Fibroblast of upper back skin (primary cell): ENCODE results near the gene DLG2.
A peak's percentile ranks its signal among the peaks of the same experiment; 100 is the strongest.
"Not testable (repeated sequence)": the region's sequence is repeated elsewhere in the genome, so short reads cannot be mapped to it uniquely, and the experiment has no call there.

ENCODE experiments used
- DNase-seq: peaks from one replicate; pipeline ENCODE4 v3.0.0-alpha.2; 2013

The DLG2 gene

GRCh38 chr11:85098996-85099395 is 528.1 kb downstream of the DLG2 start:
- DNase-seq: no peak

DNA sequence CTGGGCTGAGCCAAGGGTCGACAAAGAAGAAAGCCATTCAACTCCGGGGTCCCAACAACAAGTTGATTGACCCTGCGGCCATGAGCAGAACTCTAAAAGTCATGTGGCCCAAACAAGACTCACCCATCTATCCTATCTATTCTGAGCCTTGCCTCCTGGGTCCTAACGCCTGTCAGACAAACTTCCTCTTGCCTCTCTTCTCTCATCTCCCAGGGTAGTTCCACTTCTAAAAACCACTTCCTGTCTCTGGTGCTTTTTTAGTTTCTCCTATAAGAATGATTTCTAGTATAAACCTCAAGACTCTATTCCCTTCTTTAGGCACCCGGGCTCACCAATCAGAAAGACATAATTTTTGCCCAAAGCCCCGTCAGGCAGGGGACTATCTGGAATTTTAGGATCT is 530.2 kb downstream of the DLG2 start:
- no peak for DNase-seq

- no peak for DNase-seq
Observed at GRCh38 chr11:85095239-85095638, 531.9 kb downstream of the DLG2 start.

- DNase-seq: no peak
Observed at GRCh38 chr11:85094795-85095194, 532.3 kb downstream of the DLG2 start.

DNA sequence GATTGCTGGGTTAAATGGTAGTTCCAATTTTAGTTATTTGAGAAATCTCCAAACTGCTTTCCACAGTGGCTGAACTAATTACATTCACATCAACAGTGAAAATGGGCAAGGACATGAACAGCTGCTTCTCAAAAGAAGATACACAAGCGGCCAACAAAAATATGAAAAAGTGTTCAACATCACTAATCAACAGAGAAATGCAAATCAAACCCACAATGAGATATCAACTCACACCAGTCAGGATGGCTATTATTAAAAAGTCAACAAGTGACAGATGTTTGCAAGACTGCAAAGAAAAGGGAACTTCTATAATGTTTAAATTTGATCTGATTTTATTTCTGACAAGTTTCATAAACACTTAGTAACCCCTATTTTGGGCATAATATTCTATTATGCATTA is 537.5 kb downstream of the DLG2 start:
- DNase-seq: no peak

- peak; percentile 53 for DNase-seq
Observed at GRCh38 chr11:85088286-85088685, 538.9 kb downstream of the DLG2 start.

DNA sequence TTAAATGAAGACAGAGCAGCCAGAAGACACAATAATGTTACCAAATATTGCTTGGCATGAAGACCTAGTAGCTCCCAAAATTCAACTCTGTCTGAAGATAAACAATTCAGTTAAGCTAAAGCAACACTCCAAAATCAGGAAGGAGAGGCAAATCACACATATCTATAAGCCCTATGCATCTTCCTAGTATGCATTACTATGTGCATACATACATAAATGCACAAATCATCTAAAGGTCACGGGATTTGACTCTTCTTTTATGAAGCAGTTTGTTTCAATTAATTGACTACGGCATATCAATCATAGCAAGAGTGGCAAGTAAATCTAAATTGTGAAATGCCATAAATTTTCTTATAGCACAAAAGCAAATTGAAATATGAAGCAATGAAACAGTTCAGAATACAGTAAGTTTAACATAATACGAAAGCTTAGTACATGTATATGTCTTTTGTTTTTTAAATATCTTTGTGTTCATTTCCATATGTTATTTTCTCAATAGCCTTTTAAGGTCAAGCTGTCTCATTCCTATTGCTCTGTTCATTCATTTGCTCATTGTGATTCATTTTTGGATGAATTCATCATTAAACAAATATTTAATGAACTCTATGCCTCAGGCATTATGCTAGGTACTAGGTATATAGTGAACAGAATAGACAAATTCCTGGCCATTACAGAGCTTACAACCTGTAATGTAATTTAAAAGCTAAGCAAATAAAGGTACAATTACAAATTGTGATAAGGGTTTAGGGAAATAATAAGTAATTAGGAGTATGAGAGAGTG is 540.5 kb downstream of the DLG2 start:
- peak; percentile 64 for DNase-seq

GRCh38 chr11:85076535-85077330 is 550.4 kb downstream of the DLG2 start:
- DNase-seq: peak; percentile 79

DNA sequence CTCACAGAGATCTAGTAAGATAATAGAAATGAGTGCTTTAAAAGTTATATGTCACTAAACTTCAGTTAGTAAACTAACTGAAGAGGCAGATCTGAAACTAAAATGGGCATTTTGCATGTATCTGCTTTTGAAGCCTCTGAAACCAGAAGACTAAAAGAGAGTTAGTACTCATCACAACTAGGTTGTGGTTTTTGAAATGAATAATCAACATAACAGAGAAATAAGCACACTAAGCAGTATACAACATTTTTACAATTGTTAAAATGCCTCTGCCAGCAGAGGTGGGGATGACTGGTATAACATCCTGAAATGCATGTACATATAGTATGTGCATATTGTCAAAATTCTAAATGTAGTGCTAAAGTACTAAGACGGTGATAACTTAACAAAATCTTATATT is 564.5 kb downstream of the DLG2 start:
- no peak for DNase-seq

GRCh38 chr11:85052636-85053035 is 574.5 kb downstream of the DLG2 start:
- DNase-seq: peak; percentile 27

DNA sequence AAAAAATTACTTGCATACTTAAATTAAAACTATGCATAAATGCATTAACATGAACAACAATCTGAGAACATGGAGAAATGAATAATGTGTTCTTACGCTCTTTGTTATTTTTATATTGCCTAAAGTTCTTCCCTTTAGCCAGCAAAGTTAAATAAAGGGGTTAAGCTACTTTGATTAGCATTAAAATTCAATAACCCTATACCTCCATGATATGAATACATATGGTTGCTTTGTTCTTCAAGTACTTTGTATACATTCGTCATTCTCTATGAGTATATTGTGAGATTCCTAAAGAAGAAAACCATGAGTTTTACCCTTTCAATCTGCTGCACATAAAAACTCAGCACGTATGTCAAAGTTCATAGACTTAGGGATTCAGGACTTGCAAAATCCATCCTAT is 578.3 kb downstream of the DLG2 start:
- DNase-seq: no peak

- DNase-seq: no peak
Observed at GRCh38 chr11:85045716-85046115, 581.4 kb downstream of the DLG2 start.

DNA sequence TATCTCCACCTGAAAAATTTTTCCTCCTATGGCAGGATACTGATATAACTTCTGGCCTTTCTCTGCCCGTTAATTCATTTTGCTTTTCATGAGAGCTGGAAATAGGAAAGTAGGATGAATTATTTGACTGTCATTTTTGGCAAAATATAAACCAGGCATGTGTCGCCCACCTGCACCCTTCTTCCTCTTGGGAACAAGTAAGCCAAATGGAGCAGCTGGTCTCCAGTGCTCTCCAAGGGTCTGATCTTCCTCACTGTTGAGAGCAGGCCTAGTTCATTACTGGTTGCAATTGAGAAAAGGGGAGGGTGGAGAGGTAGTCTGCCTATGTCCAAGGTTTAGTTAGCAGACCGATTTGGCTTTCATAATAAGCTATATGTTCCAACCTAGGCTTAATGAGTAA is 582.2 kb downstream of the DLG2 start:
- DNase-seq: no peak

GRCh38 chr11:85042361-85042760 is 584.8 kb downstream of the DLG2 start:
- no peak for DNase-seq

DNA sequence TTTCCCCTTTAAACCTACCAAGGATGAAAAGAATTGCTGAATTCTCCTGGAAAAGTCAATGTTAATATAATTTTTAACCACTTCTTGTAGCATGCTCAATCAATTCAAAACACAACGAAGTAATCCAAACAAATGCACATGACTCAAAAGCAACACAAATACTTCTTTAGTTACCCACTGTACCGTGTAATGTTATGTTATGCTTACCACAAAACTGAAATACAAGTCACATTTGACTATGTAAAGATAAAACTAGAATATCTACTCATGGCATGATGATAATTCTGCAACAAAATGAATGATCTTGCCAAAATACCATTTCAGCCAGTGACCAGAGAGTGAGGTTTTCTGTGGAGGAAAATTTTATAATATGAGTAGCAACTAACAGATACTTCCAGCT is 587.0 kb downstream of the DLG2 start:
- DNase-seq: no peak

GRCh38 chr11:85029964-85030363 is 597.2 kb downstream of the DLG2 start:
- DNase-seq: peak; percentile 25

DNA sequence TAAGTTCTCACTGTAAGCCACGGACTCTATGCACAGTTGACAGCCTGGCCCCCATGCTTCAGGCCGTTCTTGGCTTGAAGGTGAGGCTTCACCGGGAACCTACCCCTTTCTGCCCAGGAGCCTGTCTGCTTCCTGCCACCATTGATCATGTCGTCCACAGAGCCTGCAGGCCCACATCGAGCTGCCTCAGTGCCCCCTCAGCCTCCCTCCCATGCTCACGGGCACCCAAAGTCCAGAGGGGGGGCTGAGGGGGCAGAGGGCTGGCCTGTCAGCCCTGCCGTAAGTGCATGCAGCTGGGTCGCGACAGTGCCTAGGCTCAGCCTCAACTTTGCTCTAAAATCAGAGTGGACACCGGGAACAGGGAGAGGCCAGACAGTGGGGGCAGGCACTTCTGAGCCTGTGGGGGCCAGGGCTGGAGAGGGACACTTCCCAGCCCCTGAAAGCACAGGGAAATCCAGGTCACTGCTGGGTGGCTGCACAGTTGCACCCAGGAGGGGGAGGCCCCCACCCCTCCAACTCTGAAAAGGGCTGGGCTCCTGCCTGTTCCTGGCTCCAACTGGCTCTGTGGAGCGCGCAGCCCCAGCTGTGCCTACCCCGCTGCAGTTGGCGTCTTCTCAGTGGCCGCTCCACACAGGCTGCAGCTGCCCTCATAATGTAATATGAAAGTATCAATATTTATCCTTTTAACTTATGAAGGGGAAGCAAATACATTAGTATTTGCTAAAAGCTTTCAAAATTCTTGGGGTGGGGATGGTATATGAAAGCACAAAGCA is 598.6 kb downstream of the DLG2 start:
- no peak for DNase-seq

DNA sequence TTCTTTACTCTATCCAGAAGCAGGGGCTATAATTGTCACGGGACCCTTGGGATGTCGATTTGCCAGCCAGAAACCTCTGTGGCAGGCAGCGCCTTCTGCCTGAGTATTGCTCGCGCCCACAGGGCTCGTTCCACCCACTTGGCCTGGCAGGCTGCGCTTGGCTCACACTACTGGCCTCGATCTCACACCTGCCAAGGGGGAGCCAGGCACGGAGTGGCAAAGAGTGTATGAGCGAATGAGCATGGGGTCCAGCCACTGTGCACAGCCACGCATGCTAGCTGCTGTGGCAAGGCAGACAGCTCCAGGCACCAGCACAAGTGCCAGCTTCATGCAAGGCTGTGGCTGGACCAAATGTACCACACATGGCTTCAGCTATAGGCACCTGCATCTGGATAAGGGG is 599.8 kb downstream of the DLG2 start:
- DNase-seq: no peak

DNA sequence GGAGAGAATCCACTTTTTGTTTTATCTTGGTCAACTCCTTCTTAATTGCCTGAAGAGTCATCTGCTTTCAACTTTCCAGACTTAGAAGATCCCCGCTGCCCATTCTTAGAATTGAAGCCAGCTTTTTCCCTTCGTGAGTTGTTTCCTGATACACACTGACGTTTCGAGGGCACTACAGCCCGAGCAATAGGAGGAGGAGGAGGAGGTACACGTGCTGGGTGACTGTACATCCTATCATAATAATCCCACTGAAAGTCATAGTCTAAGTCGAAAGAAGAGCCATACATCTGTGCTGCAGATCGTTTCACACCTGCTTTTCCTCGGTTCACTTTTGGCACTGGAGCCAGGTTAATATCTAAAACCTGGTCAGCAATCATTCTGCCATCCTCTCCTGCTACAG is 606.1 kb downstream of the DLG2 start:
- peak; percentile 10 for DNase-seq

DNA sequence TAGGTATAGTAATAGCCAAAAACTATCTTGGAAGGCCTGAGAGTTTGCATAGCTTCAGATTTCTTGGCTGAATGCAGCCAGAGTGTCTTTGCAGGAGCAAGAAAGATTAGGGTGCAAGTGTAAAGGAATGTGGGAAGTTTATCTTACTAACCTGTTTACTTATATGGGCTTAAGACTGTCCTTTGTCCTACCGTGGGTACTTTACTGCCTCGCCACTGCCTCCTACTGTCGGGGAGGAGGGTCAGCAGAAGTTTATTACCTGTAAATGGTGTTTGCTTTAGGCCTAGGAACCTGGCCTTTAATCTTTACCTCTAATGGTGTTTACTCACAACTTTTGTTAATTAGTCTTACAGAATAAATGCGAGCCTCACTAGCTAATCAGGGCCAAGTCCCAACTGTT is 633.8 kb downstream of the DLG2 start:
- DNase-seq: peak; percentile 5

DNA sequence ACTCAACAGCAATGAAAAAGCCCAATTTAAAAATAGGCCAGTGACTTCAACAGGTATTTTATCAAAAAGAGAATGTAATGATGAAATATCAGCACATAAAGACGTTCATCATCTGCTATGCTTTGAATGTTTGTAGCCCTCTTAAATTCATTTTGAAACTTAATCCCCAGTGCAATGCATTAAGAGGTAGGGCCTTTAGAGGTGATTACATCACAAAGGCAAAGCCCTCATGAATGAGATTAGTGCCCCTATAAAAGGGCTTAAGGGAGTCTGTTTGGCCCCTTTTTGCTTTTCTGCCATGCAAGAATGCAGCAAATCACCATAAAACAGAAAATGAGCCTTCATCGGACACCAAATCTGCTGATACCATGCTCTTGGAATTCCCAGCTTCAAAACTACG is 637.0 kb downstream of the DLG2 start:
- DNase-seq: no peak

DNA sequence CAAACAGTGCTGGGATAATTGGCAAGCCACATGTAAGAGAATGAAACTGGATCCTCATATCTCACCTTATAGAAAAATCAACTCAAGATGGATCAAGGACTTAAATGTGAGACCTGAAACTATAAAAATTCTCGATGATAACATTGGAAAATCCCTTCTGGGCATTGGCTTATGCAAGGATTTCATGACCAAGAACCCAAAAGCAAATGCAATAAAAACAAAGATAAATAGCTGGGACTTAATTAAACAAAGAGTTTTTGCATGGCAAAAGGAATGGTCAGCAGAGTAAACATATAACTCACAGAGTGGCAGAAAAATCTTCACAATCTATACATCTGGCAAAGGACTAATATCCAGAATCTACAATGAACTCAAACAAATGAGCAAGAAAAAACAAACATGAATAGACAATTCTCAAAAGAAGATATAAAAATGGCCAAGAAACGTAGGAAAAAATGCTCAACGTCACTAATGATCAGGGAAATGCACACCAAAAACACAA is 639.4 kb downstream of the DLG2 start:
- not testable (repeated sequence) for DNase-seq

DNA sequence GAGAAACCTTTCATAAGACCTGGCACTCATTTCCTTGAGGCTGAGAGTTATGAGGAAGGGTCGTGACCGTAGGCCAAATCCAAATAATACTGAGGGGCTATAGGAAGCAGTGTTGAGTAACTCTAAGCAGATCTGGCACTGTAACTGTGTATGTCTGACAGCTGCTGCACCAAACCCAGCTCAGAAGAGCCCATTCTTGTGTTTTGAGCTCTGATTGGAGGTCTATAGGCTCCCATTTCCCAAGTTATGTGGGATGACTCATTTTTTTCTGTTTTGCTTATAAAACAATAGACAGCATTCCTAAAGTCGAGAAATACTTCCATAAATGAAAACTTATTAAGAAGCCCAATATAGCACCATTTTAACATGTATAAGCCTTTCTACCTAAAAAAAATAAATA is 645.8 kb downstream of the DLG2 start:
- peak; percentile 34 for DNase-seq
